NCI-H1436 treated with DMSO at 0.1 percent for 48 hours (cell line): ENCODE data around the gene BLCAP.
"Not testable (repeated sequence)": the region's sequence is repeated elsewhere in the genome, so short reads cannot be mapped to it uniquely, and the experiment has no call there.

ENCODE experiments used
- DNase-seq: peaks from one replicate; lab custom pipeline; 2025; lab: John Stamatoyannopoulos, UW

BLCAP gene

GRCh38 chr20:37556538-37556937 lies 28.9 kb upstream of the BLCAP start:
- DNase-seq: no peak

DNA sequence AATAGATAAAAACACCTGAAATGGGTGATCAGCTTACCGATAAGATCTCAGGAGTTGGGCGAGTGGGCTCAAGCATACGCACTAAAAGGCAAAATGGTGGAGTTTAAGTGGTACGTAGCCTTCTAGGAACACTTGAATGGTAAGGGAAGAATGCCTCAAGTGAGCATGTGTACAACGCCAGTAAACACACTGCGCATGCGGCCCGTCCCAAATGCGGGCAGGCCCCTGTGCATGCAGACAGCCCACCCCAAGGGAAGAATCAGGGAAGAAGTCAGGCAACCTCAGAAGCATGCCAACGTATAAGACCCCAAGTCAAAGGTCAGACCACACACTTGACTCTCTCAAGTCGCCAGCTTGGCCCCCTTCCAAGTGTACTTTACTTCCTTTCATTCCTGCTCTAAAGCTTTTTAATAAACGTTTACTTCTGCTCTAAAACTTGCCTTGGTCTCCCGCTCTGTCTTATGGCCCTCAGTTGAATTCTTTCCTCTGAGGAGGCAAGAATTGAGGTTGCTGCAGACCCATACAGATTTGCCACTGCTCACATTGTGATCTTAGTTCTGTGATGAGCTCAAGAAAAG lies 27.1 kb upstream of the BLCAP start:
- not testable (repeated sequence) for DNase-seq

GRCh38 chr20:37552415-37552814 lies 24.7 kb upstream of the BLCAP start:
- no peak for DNase-seq

- DNase-seq: not testable (repeated sequence)
Observed at GRCh38 chr20:37551660-37552059, 24.0 kb upstream of the BLCAP start.

GRCh38 chr20:37550101-37550920 lies 22.6 kb upstream of the BLCAP start:
- not testable (repeated sequence) for DNase-seq

DNA sequence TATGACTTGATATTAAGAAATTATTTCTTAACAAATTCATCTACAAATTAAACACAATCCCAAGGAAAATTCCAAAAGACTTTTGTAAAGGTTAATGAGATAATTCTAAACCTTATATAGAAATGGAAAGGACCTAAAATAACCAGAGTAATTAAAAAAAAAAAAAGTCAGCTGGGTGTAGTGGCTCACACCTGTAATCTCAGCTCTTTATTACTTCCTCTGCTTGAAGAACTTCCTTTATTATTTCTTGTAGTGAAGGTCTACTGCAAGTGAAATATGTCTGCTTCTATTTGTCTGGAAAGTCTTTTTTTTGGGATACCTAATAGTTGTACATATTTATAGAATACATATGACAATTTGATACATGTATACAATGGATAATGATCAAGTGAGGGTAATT lies 20.2 kb upstream of the BLCAP start:
- no peak for DNase-seq

- no peak for DNase-seq
Observed at GRCh38 chr20:37545516-37545915, 17.8 kb upstream of the BLCAP start.

DNA sequence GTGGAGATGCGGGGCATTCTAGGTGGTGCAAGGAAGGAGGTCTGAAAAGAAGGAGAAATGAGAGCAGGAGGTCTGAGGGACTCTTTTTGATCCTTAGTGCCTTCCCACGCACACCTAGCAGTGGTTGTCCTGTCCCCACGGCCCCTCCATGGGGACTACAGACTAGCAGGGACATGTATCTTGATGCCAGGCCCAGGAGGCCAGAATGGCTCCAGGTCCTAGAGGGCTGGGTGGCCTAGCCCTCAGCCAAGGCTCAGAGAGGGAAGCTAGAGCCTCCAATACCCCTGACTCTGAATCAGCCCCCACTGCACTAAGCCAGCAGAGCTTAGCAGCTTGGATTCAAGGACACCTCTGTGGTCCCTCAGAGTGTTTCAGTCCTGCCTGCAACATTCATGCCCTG lies 16.7 kb upstream of the BLCAP start:
- DNase-seq: no peak

DNA sequence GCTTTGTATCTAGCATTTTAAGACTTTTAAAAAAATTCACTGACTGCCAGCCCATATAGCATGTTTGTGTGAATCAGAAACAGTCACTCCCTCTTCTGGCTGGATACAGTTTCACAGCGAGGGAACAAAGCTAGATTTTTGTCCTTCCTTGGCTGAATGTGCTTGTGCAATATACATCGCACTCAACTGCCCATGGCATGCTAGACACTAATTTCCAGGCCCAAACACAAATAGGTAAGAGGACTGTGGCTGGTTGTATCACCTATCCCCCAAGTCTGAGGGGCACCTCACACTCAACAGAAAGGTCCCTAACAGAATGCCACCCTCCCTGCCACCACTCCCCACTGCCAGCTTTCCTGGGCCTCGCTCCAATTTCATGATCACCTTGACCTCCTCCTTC lies 16.2 kb upstream of the BLCAP start:
- no peak for DNase-seq

DNA sequence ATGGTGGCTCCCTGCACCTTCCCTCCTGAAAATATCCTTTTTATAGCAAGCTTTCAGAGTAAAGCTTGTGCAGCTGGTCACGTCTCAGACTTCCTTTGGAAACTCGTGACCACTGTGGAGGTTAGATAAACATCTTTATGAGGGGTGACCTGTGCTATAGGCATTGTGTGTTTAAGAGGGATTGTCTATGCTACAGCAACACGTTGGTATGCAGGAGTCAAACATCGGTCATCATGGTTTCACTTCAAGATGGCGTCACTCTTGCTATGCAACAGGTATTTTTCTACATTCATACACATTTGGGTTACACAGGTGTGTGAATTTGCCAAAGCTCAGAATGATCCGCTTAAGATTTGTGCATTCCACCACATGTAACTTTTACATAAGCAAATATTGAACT lies 14.6 kb upstream of the BLCAP start:
- DNase-seq: no peak

- no peak for DNase-seq
Observed at GRCh38 chr20:37541326-37541725, 13.7 kb upstream of the BLCAP start.

GRCh38 chr20:37540838-37541237 lies 13.2 kb upstream of the BLCAP start:
- DNase-seq: not testable (repeated sequence)

- DNase-seq: no peak
Observed at GRCh38 chr20:37540001-37540400, 12.3 kb upstream of the BLCAP start.

GRCh38 chr20:37539424-37539823 lies 11.7 kb upstream of the BLCAP start:
- no peak for DNase-seq

DNA sequence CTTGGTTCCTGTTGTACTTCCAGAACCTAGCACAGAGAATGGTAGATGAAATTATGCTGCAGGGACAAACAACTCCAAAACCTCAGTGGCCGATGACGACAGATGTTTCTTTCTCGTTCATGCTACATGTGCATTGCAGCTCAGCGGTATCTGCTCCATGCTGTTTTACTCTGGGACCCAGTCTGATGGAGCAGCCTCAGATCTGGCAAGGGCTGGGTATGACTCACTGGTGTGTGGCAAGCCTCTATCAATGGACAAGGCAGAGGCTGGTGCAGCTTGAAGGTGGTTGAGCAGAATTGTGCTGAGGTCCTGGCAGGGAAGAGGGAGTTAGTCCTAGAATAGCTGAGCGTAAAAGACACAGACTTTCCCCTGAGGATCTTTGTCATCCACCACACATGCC lies 10.3 kb upstream of the BLCAP start:
- no peak for DNase-seq

GRCh38 chr20:37537505-37537904 lies 9.8 kb upstream of the BLCAP start:
- no peak for DNase-seq

GRCh38 chr20:37535443-37536132 lies 7.9 kb upstream of the BLCAP start:
- DNase-seq: no peak

DNA sequence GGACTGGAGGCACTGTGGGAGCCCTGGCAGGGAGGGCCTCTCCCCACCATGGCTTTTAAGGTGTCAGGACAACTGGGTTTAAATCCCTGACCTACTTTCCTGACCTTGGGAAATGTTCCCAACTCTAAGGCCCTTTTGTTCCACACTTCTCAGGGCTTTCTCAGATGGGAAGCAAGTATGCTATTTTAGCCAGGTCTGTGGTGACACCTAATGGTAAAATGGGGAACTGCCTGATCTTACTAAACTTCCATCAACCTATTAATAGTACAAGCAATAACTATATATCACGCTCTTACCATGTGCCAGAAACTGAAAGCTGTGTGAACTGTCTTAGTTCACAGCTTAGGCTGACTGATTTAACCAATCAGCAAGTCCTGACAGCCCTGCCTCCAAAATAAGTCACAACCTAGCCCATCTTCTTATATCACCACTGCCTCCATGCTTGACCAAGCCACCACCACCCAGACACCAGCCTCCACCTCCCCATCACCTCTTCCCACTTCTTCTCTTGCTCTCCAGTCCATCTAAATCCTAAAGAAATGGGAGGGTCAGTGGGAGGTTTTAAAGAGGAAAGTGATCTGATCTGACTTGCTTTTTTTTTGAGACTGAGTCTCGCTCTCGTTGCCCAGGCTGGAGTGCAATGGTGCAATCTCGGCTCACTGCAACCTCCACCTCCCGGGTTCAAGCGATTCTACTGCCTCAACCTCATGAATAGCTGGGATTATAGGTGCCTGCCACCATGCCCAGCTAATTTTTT lies 6.9 kb upstream of the BLCAP start:
- peak; percentile 48 for DNase-seq

DNA sequence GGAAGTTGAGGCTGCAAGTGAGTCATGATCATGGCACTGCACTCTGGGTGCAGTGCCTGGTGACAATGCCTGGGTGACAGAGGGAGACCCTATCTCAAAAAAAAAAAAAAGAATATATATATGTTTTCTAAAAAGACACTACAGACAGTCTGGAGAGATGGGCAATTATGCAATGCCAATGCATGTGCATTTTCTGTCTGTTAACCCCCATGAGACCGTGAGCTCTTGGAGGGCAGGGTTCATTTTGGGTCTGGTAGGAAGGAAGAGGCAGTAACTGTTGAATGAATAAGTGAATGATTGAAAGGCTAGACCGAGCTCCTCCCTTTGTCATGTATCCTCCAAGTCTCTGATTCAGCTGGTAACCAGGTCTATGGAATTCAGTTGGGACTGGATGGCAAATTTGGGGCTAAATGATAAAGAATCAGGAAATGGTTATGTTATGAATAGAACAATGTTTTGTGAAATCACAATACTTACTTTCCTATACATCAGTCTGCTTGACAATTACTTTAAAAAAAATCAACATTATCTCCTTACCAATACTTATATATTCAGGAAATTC lies 5.6 kb upstream of the BLCAP start:
- no peak for DNase-seq

DNA sequence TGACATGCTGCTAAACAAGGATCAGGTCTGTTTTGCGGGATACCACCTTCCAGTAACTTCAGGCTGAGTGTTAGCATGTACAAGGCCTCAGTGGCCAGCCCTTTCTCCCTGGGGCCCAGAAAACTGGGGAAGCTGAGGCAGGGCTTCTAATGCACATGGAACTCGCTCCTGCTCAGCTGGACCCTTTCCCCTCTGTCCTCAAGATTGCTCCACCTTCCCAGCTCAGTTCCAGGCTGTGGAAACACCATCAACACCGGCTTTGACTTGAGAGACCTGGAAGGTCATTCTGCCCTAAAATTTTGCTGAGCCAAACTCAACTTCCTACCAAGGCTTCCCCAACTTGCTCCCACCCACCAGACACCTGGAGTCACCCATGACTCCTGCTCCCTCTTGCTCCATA lies 4.2 kb upstream of the BLCAP start:
- no peak for DNase-seq

- no peak for DNase-seq
Observed at GRCh38 chr20:37530696-37531095, 3.0 kb upstream of the BLCAP start.

GRCh38 chr20:37529968-37530600 lies 2.4 kb upstream of the BLCAP start:
- no peak for DNase-seq
